HG03439 (cell line): ENCODE results near the gene SYTL1.
A peak's percentile ranks its signal among the peaks of the same experiment; 100 is the strongest.

ENCODE experiments used
- ATAC-seq: cut with Tn5 transposase; IDR thresholded peaks from one replicate; pipeline ENCODE4 v1.9.1; 2021; ENCODE audit warnings: mild to moderate bottlenecking, moderate library complexity; ENCODE audit not compliant: unreplicated experiment

Gene SYTL1

GRCh38 chr1:27318136-27318535 is 23.7 kb upstream of the SYTL1 start:
- ATAC-seq: no peak

- ATAC-seq: no peak
These were observed 23.2 kb upstream of the SYTL1 start for GRCh38 chr1:27318596-27318995.

GRCh38 chr1:27321813-27322568 is 19.8 kb upstream of the SYTL1 start, which contains the start of gene TMEM222:
Gene TMEM222, plus strand, starts transcription at chr1:27322163. Its CDS starts 35 bp downstream, at chr1:27322198.
- ATAC-seq: peak; percentile 97

GRCh38 chr1:27322569-27323240 is 19.1 kb upstream of the SYTL1 start:
- ATAC-seq: peak; percentile 4

- no peak for ATAC-seq
These were observed 16.5 kb upstream of the SYTL1 start for GRCh38 chr1:27325286-27325685.

GRCh38 chr1:27327964-27328363 is 13.9 kb upstream of the SYTL1 start:
- ATAC-seq: no peak

- ATAC-seq: no peak
These were observed 11.0 kb upstream of the SYTL1 start for GRCh38 chr1:27330786-27331185.

- no peak for ATAC-seq
These were observed 10.4 kb upstream of the SYTL1 start for GRCh38 chr1:27331426-27331825.

GRCh38 chr1:27331922-27332321 is 9.9 kb upstream of the SYTL1 start:
- no peak for ATAC-seq

GRCh38 chr1:27332536-27333281 is 9.1 kb upstream of the SYTL1 start:
- no peak for ATAC-seq

- no peak for ATAC-seq
These were observed 8.0 kb upstream of the SYTL1 start for GRCh38 chr1:27333717-27334279.

- ATAC-seq: no peak
These were observed 6.1 kb upstream of the SYTL1 start for GRCh38 chr1:27335506-27336422.

- no peak for ATAC-seq
These were observed 5.1 kb upstream of the SYTL1 start for GRCh38 chr1:27336756-27337155.

GRCh38 chr1:27338751-27339150 is 3.1 kb upstream of the SYTL1 start:
- ATAC-seq: no peak

GRCh38 chr1:27339213-27339612 is 2.6 kb upstream of the SYTL1 start:
- no peak for ATAC-seq

GRCh38 chr1:27342391-27342777 is 562 bp downstream of the SYTL1 start:
- ATAC-seq: no peak

- ATAC-seq: no peak
These were observed 1.2 kb downstream of the SYTL1 start for GRCh38 chr1:27342778-27343638.

- no peak for ATAC-seq
These were observed 1.8 kb downstream of the SYTL1 start for GRCh38 chr1:27343639-27344025.

- ATAC-seq: no peak
These were observed 3.5 kb downstream of the SYTL1 start for GRCh38 chr1:27345272-27345671.
